Measurements from ENCODE around the gene EPHA6.

Gene EPHA6

DNA sequence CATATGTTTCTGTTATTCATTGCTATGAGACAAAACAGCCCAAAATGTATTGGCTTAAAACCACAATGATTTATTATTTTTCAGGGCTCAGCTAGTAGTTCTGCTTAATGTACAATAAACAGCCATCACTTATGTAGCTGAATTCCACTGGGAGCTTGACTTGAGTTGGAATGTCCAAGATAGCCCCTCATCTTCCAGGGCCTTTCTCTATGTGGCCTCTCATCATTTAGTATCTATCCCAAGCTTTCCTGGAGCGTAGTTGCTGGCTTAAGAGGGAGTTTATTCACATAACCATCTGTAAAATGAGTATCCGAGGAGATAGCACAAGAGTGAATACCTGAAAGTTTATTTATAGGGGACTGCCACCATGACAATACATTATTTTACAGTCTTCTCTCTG is 176.8 kb downstream of the EPHA6 start:
- Histone ChIP-seq H3K4me1 (ENCODE audit: insufficient read depth, low read length) (no peaks in the 10 kb centered on the region), H3K9ac (ENCODE audit: low read depth, low read length) (no peak overlapping the region), H3K4me2 (ENCODE audit: insufficient read depth, low read length) (no peak overlapping the region), H3K9me3 (ENCODE audit: insufficient read depth, low read length, severe bottlenecking) (no peaks in the 10 kb centered on the region), H3K79me2 (ENCODE audit: insufficient read depth, low read length) (no peaks in the 10 kb centered on the region), H2AFZ (ENCODE audit: low read depth, low read length) (no peak overlapping the region), H3K27me3 (ENCODE audit: insufficient read depth, low read length, poor library complexity) (no peaks in the 10 kb centered on the region), H4K20me1 (ENCODE audit: insufficient read depth, low read length) (no peaks in the 10 kb centered on the region), H3K27ac (ENCODE audit: low read length) (no peak overlapping the region), H3K4me3 (ENCODE audit: low read depth in 1 of 2, low read length in 2 of 2) (no peak overlapping the region), H3K36me3 (ENCODE audit: insufficient read depth, low read length) (no peaks in the 10 kb centered on the region)
- TF ChIP-seq CTCF (IDR thresholded peaks at IDR 0.05; ENCODE audit: borderline replicate concordance, extremely low read depth, low read length, poor library complexity, severe bottlenecking) (no peak), EZH2 (IDR thresholded peaks at IDR 0.05; ENCODE audit: borderline replicate concordance, low read depth, low read length, severe bottlenecking) (no peak)
- DNase-seq (no peak), ATAC-seq (ENCODE audit: insufficient read depth, low read depth) (no peak)

GRCh38 chr3:96991800-96992365 is 177.5 kb downstream of the EPHA6 start:
- TF ChIP-seq CTCF (IDR thresholded peaks at IDR 0.05; ENCODE audit: borderline replicate concordance, extremely low read depth, low read length, poor library complexity, severe bottlenecking) (no peak), EZH2 (IDR thresholded peaks at IDR 0.05; ENCODE audit: borderline replicate concordance, low read depth, low read length, severe bottlenecking) (no peak)
- H3K4me2 ChIP-seq (ENCODE audit: insufficient read depth, low read length): no peak overlapping the region

DNA sequence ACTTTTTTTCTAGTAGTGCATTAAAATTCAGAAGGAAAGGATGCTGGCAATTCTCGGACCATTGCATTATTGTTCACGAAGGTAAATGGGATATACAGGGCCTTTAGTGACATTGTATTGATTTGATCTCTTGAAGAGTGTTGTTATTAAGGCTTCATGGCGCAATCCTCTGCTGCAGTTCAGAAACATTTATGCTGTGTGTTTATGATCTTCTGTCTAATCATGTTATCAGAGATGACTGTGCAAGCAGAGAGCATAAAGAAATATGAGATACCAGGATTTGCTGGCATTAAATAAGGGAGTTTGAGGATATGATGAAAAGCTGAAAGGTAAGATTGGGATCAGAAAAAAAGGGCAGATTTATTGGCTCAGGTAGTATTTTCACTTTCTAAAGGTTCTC is 180.6 kb downstream of the EPHA6 start:
- Histone ChIP-seq H3K27me3 (ENCODE audit: insufficient read depth, low read length, poor library complexity) (no peaks in the 10 kb centered on the region), H3K9me3 (ENCODE audit: insufficient read depth, low read length, severe bottlenecking) (no peaks in the 10 kb centered on the region), H3K9ac (ENCODE audit: low read depth, low read length) (no peak overlapping the region), H3K4me3 (ENCODE audit: low read depth in 1 of 2, low read length in 2 of 2) (no peak overlapping the region), H4K20me1 (ENCODE audit: insufficient read depth, low read length) (no peaks in the 10 kb centered on the region), H3K4me1 (ENCODE audit: insufficient read depth, low read length) (no peaks in the 10 kb centered on the region), H3K36me3 (ENCODE audit: insufficient read depth, low read length) (no peaks in the 10 kb centered on the region), H3K4me2 (ENCODE audit: insufficient read depth, low read length) (no peak overlapping the region), H3K27ac (ENCODE audit: low read length) (no peak overlapping the region), H3K79me2 (ENCODE audit: insufficient read depth, low read length) (no peaks in the 10 kb centered on the region), H2AFZ (ENCODE audit: low read depth, low read length) (no peak overlapping the region)
- TF ChIP-seq CTCF (IDR thresholded peaks at IDR 0.05; ENCODE audit: borderline replicate concordance, extremely low read depth, low read length, poor library complexity, severe bottlenecking) (no peak), EZH2 (IDR thresholded peaks at IDR 0.05; ENCODE audit: borderline replicate concordance, low read depth, low read length, severe bottlenecking) (no peak)
- no peak for DNase-seq
- no peak for ATAC-seq (ENCODE audit: insufficient read depth, low read depth)

More at GRCh38 chr3:96991800-96992365, 177.5 kb downstream of the EPHA6 start:
- H3K9me3 ChIP-seq (ENCODE audit: insufficient read depth, low read length, severe bottlenecking): no peaks in the 10 kb centered on the region
- no peaks in the 10 kb centered on the region for H3K4me1 ChIP-seq (ENCODE audit: insufficient read depth, low read length)
- no peak overlapping the region for H3K27ac ChIP-seq (ENCODE audit: low read length)
- no peaks in the 10 kb centered on the region for H3K27me3 ChIP-seq (ENCODE audit: insufficient read depth, low read length, poor library complexity)
- H4K20me1 ChIP-seq (ENCODE audit: insufficient read depth, low read length): no peaks in the 10 kb centered on the region
- H3K4me3 ChIP-seq (ENCODE audit: low read depth in 1 of 2, low read length in 2 of 2): no peak overlapping the region
- no peaks in the 10 kb centered on the region for H3K79me2 ChIP-seq (ENCODE audit: insufficient read depth, low read length)
- DNase-seq: no peak
- ATAC-seq (ENCODE audit: insufficient read depth, low read depth): no peak
- H3K36me3 ChIP-seq (ENCODE audit: insufficient read depth, low read length): no peaks in the 10 kb centered on the region
- H3K9ac ChIP-seq (ENCODE audit: low read depth, low read length): no peak overlapping the region
- H2AFZ ChIP-seq (ENCODE audit: low read depth, low read length): no peak overlapping the region

- Histone ChIP-seq H3K36me3 (ENCODE audit: insufficient read depth, low read length) (no peaks in the 10 kb centered on the region), H3K4me3 (ENCODE audit: low read depth in 1 of 2, low read length in 2 of 2) (no peak overlapping the region), H3K9ac (ENCODE audit: low read depth, low read length) (no peak overlapping the region), H3K4me1 (ENCODE audit: insufficient read depth, low read length) (no peaks in the 10 kb centered on the region), H3K9me3 (ENCODE audit: insufficient read depth, low read length, severe bottlenecking) (no peaks in the 10 kb centered on the region), H3K4me2 (ENCODE audit: insufficient read depth, low read length) (no peak overlapping the region), H3K79me2 (ENCODE audit: insufficient read depth, low read length) (no peaks in the 10 kb centered on the region), H4K20me1 (ENCODE audit: insufficient read depth, low read length) (no peaks in the 10 kb centered on the region), H3K27ac (ENCODE audit: low read length) (no peak overlapping the region), H3K27me3 (ENCODE audit: insufficient read depth, low read length, poor library complexity) (no peaks in the 10 kb centered on the region), H2AFZ (ENCODE audit: low read depth, low read length) (no peak overlapping the region)
- no peak for TF ChIP-seq CTCF (IDR thresholded peaks at IDR 0.05; ENCODE audit: borderline replicate concordance, extremely low read depth, low read length, poor library complexity, severe bottlenecking)
- ATAC-seq (ENCODE audit: insufficient read depth, low read depth) (no peak), DNase-seq (no peak)
These were observed 181.6 kb downstream of the EPHA6 start for GRCh38 chr3:96996009-96996408.

Data from DND-41 (cell line).